NCI-H187 treated with DMSO at 0.1 percent for 48 hours (cell line): Measurements from ENCODE around the gene CXXC5.

Experiments used
- DNase-seq: peaks from one replicate; lab custom pipeline; 2025; lab: John Stamatoyannopoulos, UW

Gene CXXC5

DNA sequence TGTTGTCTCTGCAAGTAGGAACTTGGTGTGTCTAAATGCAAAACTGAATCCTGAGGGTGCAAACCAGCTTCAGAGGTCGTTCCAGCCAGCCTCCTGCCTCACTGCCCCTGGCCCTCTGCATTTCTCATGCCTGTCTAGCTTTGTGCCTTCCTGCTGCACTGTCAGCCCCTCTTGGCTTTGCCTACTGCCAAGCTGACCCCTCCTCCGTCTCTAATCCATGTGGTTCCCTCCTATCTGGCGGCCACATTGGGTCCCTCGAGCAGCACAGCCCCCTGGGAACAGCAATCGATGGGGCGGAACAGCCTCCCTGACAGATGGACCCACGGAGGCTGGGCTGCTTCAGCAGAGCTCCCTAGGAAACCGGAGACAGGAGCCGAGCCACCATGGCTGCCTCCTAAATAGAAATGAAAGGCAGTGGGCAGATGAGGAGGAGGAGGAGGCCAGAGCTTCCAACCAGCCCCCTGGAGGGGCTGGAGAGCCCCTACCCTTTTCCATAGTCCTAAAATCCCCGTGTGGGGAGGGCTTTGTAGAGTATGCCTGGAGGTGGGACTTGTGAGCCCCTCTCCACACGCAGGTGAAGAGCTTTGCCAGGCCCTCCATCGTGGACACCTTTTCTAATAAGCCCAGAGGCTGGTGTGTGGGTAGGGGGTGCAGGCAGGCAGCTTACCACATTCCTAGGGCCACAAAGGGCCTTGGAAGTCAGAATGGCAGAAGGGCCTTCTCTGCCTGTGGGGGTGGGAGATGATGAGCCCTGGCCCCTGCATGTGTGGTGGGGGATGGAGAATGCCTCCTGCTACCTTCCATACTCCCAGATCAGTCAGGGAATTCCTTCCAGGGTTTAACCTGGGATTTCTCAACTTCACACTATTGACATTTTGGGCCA lies 9.2 kb upstream of the CXXC5 start:
- DNase-seq, result no peak

DNA sequence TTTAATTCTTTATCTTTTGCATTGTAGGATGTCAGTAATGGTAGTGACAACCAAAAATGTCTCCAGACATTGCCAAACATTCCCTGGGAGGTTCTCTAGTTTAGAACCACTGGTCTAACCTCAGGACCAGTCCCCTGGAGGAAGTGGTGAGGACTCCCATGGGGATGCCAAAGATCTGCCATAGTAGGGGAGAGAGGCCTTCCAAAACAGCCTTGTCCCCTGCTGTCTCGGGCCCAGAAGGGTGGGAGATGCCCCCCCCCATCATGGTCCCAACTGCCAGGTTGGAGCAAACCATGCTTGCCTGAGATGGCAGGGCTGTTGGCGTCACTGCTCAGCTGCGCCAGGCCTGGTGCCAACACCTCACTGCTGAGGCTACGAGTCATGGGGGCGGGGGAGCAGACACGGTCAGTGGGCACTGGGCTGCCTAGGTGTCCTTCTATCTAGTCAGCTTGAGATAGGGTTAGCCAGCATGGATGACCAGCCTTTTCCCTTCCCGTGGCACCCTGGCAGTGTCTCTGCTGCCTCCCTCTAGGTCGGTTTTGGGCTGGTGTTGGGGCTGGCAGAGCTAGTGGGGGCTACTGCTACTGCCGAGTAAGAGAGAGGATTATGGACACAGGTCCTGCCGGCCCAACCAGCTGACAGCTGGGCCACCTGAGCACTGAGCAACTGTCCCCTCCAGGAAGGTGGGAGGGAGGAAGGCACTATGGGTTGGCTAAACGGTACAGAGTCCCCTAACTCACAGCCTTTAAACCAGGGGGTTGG lies 8.3 kb upstream of the CXXC5 start:
- DNase-seq, result no peak

DNA sequence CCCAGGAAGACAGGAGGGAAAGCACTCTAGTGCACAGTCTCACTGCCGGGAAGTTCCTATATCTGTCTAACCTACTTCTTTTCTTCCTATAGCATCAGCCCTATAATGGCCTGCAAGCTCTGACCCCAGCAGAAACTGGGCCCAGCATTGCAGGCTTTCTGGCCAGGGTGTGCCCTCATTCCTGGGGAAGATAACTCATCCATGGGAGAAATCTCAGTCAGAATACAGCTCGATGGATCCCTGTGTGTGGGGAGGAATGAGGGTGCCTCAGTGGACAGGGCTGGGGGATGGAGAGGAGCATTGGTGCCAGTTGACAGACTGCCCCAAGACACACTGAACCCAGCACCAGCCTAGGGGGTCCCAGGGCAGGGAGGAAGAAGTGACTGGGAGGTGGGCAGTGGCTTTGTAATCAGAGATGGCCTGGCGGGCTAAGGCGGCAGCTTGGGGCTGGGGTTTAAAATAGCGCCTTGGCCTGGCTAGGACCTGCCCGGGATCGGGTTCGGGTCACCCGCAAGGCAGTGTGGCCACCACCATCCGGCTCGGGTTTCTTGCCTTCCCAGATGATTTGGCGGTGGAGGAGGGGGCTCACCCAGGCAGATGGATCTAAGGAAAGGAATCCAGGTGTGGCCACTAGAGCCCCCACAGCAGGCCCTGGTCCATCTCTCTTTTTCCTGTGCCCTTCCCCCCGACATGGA lies 7.6 kb upstream of the CXXC5 start:
- no peak for DNase-seq

DNA sequence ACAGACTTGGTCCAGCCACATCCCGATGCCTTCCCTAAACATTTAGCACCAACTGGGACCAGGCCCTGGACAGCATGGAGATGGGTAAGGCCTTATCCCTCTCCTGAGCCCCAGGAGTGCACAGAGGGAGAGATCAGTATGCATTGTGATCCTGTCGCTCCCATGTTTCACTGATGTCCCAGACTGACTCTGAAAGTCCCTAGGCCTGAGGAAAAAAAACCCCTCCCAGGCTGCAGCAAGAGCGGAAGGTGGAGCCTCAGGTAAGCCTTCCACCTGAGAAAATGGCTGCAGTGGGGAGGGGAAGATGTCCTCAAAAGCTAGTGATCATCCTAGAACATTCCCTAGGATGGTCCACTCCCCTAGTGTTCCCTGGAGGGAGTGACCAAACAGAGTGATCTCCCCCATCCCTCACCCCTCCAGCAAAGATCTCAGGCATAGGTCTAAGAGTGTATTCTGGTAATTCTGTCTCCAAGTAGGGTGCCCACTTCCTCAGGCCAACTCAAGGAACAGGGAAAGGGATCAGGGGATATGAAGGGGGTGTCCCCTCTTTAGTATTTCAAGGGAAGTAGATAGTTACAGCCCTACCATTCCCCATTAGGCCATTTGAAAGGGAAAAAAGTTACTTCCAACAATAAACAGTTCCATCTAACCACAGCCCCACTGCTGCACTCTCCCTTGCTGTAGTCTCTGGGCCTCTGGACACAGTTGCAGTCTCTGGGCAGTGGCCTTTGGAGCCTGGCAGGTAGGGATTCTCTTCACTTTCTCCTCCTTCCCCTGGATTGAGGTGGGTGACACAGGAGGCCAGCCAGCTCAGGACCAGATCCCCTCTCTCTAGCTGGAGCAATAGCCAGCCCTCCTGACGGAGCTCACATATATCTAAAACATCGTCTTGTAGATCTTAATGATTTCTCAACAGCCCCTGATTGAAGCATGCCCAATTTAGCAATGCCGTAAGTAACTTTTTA lies 6.8 kb upstream of the CXXC5 start:
- no peak for DNase-seq

DNA sequence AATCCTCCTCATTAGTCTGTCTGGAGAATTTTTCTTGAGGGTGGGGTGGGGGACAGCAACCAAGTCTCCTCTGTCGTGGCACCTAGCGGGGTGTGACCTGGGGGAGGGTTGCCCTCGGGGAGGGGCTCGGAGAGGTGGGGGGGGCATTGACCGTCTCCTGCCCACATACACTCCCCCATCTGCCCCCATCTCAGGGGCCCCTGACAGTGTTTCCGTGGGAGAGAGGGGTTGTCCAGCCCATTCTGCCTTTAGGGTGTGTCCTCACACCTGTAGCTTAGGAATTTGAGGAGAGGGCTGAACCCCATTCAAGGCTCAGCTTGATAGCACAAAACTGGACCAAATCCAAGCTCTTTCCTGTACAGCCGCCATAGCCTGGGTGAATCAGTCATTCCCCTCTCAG lies 5.9 kb upstream of the CXXC5 start:
- no peak for DNase-seq

DNA sequence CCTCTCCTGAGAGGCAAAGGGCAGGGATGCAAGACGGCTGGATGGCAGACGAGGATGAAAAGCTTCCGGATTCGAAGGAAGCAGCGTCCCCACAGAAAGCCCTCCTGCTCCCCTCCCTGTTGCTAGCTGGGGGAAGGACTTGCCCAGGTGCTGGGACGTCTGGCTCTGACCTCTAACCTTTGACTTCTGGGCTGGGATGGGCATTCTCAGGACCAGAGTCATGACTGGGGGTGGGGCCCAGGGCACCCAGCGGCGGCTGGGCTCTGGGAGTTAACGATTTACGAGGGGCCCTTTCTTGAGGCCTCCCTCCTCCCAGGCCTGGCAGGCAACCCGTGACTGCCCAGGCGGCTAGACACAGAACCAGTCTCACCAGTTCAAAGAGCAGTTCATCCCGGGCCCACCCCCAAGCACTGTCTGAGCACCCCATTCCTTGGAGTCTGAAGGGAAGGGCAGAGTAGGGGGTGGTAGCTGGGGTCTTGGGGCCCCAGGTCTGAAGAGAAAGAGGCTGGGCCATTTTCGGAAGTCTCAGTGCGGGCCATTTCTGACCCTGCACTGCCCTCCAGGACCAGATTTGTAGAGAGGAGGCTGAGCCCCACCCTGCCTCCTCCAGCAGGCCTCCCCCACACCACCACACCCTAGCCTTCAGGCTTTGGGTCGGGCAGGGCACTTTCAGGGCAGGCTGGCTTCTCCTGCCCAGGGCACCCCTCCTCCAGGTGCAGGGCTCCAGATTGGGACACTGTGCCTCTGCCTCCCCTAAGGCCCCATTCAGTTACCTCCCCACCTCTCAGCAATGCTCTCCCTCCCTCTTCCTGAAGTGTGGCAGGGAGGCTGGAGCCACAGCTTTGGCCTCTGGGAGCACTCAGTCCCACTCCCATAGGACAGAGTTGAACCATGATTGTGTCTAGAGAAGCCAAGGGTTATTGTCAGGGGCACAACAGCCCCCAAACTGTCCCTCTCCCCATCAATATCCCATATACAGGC lies 5.0 kb upstream of the CXXC5 start:
- DNase-seq, result no peak

DNA sequence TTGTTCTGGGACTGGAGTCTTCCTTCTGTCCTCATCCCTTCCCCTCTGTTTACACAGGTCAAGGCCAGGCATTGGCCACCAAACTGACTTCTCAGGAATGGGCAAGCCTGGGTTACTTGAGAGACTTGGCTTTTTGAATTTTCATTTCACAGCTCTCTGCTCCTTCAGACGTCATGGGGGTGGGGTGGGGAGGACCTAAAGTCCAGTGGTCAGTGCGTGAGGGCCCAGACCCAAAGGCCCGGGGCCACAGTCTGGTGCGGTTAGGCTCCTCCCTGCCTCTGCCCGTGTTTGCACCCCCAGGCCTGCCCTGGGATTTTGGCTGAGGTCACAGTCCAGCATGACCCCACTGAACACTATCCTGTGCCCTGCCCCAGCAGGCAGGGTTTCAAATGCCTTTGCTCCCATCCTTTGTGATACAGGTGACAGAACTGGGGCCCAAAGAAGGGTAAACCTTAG lies 4.1 kb upstream of the CXXC5 start:
- DNase-seq, result no peak

DNA sequence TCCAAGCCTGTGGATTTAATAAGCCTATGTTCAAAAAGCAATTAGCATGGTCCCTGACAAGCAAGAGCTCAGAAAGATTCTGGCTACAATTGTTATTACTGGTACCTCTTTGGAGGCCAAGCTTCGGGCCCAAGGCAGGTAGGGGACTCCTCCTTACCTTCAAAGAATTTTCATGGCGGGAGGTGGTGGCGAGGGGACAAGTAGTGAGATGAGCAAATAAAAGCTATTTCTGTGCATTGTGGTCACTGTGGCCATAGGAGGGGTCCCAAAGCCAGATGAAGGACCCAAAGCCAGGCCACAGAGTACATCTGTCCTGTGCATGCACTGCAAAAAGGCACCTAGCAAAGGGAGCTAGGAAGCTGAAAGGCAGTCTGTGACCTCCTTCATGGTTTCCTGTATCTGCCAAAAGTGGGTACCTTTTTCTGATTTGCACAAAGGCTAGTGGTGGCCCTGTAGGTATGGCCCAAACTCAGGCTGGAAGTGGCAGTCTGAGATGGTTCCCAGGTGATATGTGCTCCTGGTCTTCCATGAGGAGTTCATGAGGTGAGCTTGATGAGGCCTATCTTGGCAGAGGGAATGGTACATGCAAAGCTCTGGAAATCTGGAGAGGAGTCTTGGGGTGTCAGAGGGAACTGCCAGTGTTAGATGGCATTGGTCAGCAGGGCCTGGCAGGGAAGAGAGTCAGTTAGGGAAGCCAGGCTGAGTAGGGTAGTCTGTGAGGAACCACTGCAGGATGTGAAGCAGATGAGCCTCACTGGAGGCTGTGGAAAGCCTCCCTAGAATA lies 3.3 kb upstream of the CXXC5 start:
- DNase-seq, result no peak

DNA sequence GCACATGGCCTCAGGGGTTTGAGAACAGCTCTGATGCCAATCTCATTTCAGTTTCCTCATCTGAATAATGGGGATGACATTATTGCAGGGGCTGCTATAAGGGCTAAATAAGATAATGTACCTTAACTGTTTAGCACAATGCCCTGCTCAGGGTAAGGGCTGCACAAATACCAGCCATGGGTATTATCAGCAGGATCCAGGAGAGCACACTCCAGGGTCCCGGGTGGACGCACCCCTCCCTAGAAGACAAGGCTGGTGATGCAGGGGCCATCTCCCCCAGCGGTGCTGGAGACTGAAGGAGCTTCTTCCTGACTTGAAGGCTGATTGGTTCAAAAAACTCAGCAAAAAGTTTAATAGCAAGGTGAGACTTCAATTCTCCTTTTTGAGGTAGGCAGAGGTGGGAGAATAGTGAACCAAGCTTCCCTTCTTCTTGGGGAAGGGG lies 2.7 kb upstream of the CXXC5 start:
- DNase-seq, result no peak

DNA sequence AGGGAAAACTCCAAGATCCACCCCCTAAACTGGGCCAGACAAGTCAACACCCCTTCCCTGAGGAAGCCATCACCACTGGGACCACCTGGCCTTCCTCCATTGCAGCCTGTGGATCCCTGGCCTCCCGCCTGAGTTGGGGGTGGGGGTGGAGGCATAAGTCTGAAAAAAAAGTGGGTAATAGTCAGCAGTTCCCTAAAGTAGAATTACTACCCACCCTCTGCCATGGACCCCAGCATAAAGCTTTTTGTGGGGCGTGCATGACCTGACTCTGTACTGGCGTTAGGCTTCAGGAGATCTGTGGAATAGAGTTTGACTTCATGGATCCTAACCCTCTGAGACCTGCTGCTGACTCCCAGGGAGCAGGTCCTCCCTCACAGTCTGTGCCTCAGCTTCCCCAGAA lies 2.0 kb upstream of the CXXC5 start:
- DNase-seq, result no peak

DNA sequence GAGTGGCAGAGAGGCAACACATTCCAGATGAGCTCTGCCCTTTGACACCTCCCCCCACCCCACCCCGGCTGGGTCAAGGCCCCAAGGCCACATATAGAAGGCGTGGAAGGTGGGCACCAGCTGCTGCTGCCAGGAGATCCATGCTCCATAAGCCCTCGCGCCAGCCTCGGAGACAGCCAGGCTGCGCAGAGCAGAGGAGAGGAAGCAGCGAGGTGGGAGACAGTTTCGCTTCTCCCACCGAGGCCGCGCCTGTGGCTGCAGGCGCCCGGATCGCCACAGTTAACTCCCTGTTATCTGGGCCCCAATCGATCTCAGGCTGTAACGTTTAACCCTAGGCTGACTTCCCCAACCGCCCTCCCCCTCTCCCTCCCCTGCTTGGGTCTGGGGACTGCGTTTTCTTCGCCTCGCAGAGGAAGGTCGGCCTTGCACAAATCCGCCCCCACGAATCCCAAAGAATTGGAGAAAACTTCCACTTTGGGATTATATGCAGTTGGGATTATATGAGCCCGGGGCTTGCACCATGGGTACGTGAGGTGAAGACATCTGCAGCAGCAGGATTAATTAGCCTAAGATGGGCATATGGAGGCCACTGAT lies 1.1 kb upstream of the CXXC5 start:
- DNase-seq, result no peak

DNA sequence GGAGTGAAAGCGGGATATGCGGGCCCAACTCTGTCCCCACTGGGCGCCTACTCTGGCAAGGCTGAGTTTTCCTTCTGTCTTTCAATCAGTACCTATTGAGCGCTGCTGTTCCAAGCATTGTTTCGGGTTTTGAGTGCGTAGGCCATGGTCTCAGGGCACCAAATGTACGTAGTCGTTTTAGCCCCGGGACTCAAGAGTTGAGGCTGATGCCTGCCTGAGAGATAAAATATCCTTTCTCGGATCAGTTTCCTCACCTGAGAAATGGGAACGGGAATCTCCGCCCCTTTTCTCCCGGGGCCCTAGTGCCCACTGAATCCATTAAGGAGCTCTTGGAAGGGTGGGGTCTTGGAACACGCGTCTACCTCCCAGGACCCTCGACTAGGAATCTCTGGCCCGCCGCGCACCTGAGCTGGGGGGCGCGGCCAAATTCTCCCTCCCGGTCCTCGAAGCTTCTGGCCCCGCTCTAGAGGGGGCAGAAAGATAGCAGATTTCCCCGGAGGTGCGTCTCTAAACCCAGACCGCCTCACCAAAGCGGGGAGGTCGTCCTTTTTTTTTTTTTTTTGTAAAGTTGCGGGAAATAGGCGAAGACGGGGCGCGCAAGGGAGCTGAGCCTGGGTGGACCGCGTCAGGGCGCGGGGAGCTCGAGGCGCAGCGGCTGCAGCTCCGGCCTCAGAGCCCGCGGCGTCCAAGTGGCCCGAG lies 494 bp upstream of the CXXC5 start:
- DNase-seq, result no peak

DNA sequence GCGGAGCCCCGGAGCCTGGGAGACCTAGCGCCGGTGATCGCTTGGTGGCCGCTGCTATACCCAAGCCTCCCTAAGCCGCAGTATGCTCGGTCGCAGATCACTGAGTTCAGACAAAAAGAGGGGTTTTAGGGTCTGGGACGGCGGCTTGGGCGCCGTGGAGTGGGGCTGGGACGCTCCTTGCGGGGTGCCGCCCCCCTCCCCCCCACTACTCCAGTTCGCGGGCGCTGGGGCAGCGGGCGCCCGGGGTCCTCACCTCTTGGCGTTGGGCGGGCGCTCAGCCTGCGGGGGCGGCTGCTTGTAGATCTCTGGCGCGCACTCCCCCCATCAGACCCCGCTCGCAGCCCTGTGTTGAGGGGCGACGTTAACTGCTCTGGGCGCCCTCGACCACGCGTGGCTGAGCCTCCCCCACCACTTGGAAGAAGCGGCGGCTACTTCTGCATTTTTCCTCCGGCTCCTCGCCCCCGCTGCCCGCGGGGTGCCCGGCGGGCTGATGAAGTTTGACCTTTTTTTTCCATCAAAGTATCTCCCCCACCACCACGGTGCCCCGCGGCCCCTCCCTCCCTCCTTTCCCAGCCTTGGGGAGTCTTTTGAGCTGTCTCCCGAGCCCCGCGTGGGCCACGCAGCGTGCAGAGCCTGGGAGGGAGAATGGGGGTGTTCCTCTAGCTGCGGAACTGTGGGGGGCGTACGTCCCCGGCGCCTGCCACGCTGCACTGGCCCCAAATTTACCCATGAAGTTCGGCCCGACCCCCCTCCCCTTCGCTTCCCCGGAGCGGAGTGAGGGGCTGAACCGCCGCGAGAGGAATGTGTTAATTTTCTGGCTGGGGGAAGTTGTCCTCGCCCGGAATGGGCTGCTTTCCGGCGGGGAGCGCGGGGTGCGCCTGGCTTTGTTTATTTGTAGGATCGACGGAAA lies 1.2 kb downstream of the CXXC5 start:
- no peak for DNase-seq

DNA sequence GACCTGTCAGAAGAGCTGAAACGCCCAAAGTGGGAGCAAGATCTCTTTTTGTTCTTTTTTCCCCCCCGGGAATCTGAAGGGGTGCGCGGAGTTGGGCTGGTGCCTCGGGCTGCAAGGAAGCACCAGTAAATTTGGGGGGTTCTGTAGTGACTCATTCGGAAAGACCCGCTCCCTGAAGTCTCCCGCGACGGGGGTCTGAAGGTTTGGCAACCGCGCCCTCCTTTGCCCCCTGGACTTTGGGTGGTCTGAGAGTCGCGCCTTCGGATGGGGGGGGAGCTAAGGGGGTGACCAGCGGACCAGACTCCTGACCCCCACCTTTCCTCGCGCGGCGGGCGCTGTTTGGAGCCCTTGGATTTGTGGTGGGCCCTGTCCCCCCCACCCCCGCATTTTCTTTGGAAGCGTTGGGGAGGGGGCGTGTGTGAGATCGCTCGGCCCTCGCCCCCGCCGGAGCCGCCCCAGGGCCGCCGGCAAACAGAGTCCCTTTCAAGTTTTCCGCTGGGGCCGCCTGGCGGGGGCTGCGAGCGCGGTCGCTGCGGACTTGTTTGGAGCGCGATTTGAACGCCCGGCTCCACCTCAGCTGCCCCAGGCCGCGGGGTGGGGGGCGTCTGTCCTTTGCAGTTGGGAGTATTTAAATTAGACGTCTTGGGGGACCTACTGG lies 2.0 kb downstream of the CXXC5 start:
- DNase-seq, result no peak

DNA sequence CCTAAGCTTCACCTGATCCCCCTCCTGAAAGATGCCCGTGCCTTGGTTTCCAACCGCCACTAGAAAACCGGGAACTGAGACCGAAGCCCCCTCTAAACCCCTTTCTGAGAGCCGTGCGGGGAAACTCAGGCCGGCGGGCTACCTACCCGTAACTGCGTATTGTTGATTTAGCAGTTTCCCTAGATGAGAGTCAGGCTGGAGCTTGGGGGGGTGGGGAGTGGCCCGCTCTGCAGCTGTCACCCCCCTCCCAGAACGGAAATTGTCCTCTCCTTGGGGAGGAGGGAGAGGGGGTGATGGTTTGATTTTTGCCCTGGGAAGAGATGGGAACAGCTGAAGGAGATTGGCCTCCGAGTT lies 2.5 kb downstream of the CXXC5 start:
- DNase-seq, result no peak

DNA sequence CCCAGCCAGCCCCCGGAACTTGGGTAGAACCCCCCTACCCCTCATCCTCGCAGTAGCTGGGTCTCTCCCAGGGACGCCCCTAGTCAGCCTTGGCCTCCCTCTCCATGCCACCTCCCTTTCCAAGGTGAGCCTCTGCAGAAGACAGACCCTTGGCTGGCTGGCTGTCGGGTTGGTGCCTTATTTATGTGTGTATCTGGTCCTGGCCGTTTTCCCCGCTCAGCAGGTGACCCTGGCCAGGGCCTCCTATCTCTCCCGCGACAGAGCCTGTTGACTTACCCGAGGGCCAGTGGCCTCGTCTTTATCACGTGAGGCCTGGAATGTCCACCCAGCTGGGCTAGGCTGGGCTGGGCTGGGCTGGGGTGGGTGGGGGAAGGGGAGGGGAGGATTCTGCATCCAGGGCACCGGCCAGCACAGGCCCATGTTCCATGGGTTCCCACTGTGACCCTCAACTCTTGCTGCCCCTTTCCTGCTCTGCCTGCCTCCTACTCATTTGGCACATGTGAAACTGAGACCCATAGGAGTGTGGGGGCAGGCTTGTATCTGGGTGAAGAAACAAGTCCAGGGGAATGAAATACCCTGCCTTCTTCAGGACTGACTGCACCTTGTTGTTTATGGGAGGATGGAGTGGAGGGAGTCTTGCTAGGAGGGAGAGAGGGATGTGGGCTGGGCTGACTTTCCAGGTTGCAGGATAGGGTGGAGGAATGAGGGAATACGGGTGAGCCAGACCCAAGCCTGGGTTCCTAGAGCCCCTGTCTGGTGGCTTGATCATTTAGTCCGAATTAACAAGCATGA lies 3.1 kb downstream of the CXXC5 start:
- no peak for DNase-seq
